Vagina (tissue), 2 donors: ENCODE data around the gene NUP62.

ENCODE experiments used
- CTCF ChIP-seq, 3 experiments: fragments of 450-650 bp in 2 of 3; fragments of 200-600 bp in 1 of 3; sonication (generic) in 1 of 3; IDR thresholded peaks; one replicate each; pipeline ENCODE4 v1.5.1; 2017 to 2019; ENCODE audit warnings: antibody characterized with exemption in 3 of 3, mild to moderate bottlenecking in 2 of 3, moderate library complexity in 2 of 3
- POLR2A ChIP-seq, 2 donors: fragments of 450-650 bp; IDR thresholded peaks; one replicate each; pipeline ENCODE4 v1.6.1; 2017; ENCODE audit warnings: antibody characterized with exemption in 2 of 2, mild to moderate bottlenecking in 2 of 2, moderate library complexity in 2 of 2
- POLR2AphosphoS5 ChIP-seq, 2 donors: sonication (generic); formaldehyde crosslinking; IDR thresholded peaks; one replicate each; pipeline ENCODE4 v1.9.0; 2017; ENCODE audit warnings: antibody characterized with exemption in 2 of 2, mild to moderate bottlenecking in 2 of 2, low read depth in 1 of 2; ENCODE audit not compliant: insufficient read depth in 1 of 2

- TF ChIP-seq POLR2AphosphoS5 (IDR thresholded peaks at IDR 0.05; ENCODE audit: insufficient read depth in 1 of 2, low read depth in 1 of 2), result no peak
- no peak for TF ChIP-seq CTCF (IDR thresholded peaks at IDR 0.05)
- no peak for TF ChIP-seq POLR2A (IDR thresholded peaks at IDR 0.05)
Measured at GRCh38 chr19:49973987-49974386, 44.7 kb upstream of the NUP62 start.
